GM12892 (cell line): ENCODE results near the gene SS18L1.

ENCODE experiments used
- POLR2A ChIP-seq: IDR thresholded peaks from 2 replicates; pipeline ENCODE4 v1.6.1; 2011; ENCODE audit warnings: low read depth, low read length, control low read depth
- POLR2AphosphoS5 ChIP-seq: IDR thresholded peaks from 2 replicates; pipeline ENCODE4 v1.6.1; 2011; ENCODE audit warnings: low read depth, low read length, control low read depth
- TAF1 ChIP-seq: IDR thresholded peaks from 2 replicates; pipeline ENCODE4 v1.6.1; 2011; ENCODE audit warnings: low read depth, mild to moderate bottlenecking, control low read depth, low read length, borderline replicate concordance

- TF ChIP-seq POLR2A (no peak), TAF1 (no peak), POLR2AphosphoS5 (no peak)
Measured at GRCh38 chr20:62202083-62202395, 58.5 kb downstream of the SS18L1 start.
